GM12891 (cell line): ENCODE data around the gene TBL2.
"Not testable (repeated sequence)": the region's sequence is repeated elsewhere in the genome, so short reads cannot be mapped to it uniquely, and the experiment has no call there.

Source experiments
- DNase-seq: peaks from one replicate; pipeline ENCODE4 v3.0.0; 2011; ENCODE audit warnings: low spot score; ENCODE audit not compliant: insufficient read length
- FAIRE-seq: peaks from 2 replicates; lab custom pipeline; 2011; peaks lifted over from hg19 to GRCh38; lab: Jason Lieb, UNC
- PAX5 ChIP-seq: IDR thresholded peaks from 2 replicates; pipeline ENCODE4 v1.6.1; 2011; ENCODE audit warnings: low read length, moderate library complexity, mild to moderate bottlenecking; ENCODE audit not compliant: insufficient read depth, severe bottlenecking
- POLR2A ChIP-seq: IDR thresholded peaks from 2 replicates; pipeline ENCODE4 v1.6.1; 2011; ENCODE audit warnings: low read depth, low read length, control low read depth
- POLR2AphosphoS5 ChIP-seq: IDR thresholded peaks from 2 replicates; pipeline ENCODE4 v1.6.1; 2011; ENCODE audit warnings: low read depth, low read length, control low read depth
- POU2F2 ChIP-seq: IDR thresholded peaks from 2 replicates; pipeline ENCODE4 v1.6.1; 2011; ENCODE audit warnings: low read depth, mild to moderate bottlenecking, control low read depth, low read length, moderate library complexity
- SPI1 ChIP-seq: IDR thresholded peaks from 2 replicates; pipeline ENCODE4 v1.6.1; 2011; ENCODE audit warnings: low read depth, low read length, control low read depth
- TAF1 ChIP-seq: IDR thresholded peaks from 2 replicates; pipeline ENCODE4 v1.6.1; 2011; ENCODE audit warnings: low read depth, low read length, control low read depth

TBL2 gene

GRCh38 chr7:73569042-73569608 is 9.3 kb downstream of the TBL2 start:
- no peak for TF ChIP-seq SPI1
- no peak for TF ChIP-seq PAX5
- no peak for TF ChIP-seq POU2F2
- TF ChIP-seq POLR2AphosphoS5: no peak
- no peak for TF ChIP-seq POLR2A
- TF ChIP-seq TAF1: no peak
- FAIRE-seq: no peak
- DNase-seq: no peak

GRCh38 chr7:73567846-73568685 is 10.3 kb downstream of the TBL2 start:
- TF ChIP-seq TAF1: no peak
- TF ChIP-seq SPI1: no peak
- no peak; the same call in 1 of the 2 replicates for TF ChIP-seq POLR2A
- FAIRE-seq (peak; percentile 50), DNase-seq (no peak)

- TF ChIP-seq SPI1 (no peak), TAF1 (no peak), POLR2AphosphoS5 (no peak), POU2F2 (no peak), POLR2A (no peak), PAX5 (no peak)
Measured at GRCh38 chr7:73567140-73567539, 11.2 kb downstream of the TBL2 start.

GRCh38 chr7:73566431-73566830 is 11.9 kb downstream of the TBL2 start:
- not testable (repeated sequence) for DNase-seq, FAIRE-seq

More at GRCh38 chr7:73567140-73567539, 11.2 kb downstream of the TBL2 start:
- no peak for DNase-seq
- no peak for FAIRE-seq

DNA sequence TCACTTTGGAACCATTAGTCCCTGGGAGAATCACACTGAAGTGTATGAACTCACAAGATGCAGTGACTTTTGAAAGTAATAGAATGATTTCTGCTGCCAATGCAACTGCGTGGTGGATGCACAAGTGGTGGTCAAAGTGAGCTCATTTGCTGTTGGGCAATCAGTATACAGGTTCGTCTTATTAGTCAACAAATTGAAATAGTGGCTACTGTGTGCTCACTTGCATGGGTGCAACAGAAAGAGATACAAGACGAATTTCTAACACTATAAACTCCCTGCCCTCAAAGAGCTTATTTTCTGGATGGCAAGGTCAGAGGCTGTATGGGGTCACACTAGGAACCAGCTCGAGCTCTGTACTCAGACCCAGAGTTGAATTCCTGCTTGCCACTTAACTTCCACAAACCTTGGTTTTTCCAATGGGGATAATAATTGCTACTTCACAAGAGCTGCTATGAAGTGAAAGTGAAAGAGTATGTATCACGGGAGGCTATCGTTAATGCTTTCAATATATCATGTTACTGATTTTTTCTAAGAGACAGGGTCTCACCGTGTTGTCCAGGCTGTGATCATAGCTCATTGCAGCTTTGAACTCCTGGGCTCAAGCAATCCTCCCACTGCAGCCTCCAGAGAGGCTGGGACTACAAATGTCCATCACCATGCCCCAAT is 12.6 kb downstream of the TBL2 start:
- TF ChIP-seq POLR2AphosphoS5 (no peak), POLR2A (no peak), SPI1 (no peak), TAF1 (no peak), PAX5 (no peak), POU2F2 (no peak)
- DNase-seq (no peak), FAIRE-seq (no peak)

DNA sequence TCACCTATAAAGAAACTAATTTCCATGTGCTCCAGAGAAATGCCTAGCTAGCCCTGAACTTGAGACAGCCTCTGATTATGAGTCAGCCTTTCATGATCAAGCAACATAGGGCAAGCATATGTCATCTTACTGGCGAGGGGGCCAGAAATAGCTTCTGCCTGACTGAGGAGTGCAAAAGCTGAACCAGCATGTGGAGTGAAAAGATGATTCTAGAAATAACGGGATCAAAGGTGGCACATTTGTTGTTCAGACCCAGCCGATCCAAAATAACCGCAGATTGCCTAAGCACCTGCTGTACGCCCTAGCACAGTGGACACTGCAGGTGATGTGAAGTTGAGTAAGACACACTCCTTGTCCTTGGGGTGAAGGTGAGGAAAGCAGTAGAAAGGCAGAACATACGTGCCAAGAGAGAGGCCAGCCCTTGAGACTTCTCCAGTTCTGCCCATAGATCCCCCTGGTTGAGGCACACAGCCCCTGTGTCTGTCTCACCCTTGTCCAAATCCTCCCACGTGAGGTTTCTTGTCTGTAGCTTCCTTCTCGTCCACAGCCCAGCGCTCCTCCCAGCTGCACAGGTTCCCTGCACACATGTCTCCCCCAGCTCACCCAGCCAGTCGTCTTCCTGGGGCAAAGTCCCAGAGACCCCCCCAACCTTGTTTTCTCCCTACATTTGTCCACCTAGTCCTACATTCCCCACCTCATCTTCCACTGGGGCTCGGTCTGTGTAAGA is 18.1 kb downstream of the TBL2 start:
- TF ChIP-seq SPI1 (no peak), PAX5 (no peak), POLR2AphosphoS5 (no peak), POU2F2 (no peak), POLR2A (no peak), TAF1 (no peak)
- DNase-seq (no peak), FAIRE-seq (no peak)

DNA sequence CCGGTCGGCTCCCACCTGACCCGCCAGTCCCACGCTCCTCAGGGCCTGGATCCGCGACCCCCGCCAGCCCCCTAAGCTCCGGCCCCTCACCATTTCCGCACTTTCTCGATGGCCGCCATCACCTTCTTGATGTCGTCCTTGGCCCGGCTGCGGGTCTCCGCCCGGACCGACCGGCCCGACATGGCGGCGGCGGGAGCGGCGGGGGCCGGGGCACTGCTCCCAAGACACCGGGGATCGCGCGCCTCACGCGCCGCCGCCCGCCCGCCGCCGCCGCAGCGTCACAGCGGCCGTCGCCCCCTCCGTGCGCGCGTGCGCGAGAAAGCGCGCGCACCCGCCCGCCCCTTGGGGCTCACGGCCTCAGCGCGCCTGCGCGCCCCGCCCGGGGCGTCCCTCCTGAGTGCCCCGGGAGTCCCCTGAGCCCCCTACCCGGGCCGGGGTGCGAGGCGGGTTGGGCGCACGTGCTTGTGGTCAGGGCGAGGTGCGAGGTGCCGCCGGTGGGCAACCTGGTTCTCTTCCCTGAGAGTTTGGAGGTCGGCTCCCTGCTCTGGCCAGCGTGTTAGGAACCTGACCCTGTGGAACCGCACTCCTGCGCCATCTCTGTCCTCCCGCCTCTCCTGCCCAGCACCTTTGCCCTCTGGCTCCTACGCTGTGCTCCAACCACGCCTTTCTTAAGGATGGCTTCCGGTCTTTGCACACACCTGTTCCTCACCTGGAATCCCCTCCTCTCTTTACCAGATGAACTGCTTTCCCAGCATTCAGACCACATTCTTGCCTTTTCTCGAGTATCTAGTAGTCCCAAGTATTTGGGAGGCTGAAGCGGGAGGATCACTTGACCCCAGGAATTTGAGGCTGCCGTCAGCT is 20.8 kb downstream of the TBL2 start, which contains the start of gene BCL7B:
Gene BCL7B (minus strand): TSS at position 294 of the 861 bp plus-strand sequence. CDS start 112 bp downstream, at position 182.
- DNase-seq: peak; percentile 94
- no peak for FAIRE-seq
- TF ChIP-seq POU2F2 (no peak), POLR2A (peak; percentile 42; the same call in 1 of the 2 replicates), PAX5 (no peak), SPI1 (no peak), POLR2AphosphoS5 (peak; percentile 54; the same call in 1 of the 2 replicates), TAF1 (no peak)

- DNase-seq (peak; percentile 98), FAIRE-seq (peak; percentile 96)
- no peak for TF ChIP-seq POLR2A
- no peak for TF ChIP-seq POLR2AphosphoS5
- TF ChIP-seq TAF1: 0 out of 2 replicates have a peak, but pooled peaks have one; percentile 23
Measured at GRCh38 chr7:73557108-73557396, 21.3 kb downstream of the TBL2 start.
